ENCODE results near the gene SHFL.

Gene SHFL

DNA sequence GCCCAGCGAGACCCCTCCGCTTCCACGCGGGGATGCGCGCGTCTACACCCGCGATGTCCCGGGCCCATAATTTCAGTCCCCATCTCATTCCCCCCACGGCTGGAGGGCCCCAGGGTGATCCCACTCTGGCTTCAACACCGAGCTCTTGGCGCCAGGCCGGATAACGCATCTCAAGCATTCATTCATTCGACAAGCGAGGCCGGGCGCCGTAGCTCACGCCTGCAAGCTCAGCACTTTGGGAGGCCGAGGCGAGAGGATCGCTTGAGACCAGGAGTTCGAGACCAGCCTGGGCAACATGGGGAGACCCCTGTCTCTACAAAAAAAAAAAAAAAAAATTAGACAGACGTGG, 10.5 kb downstream of the SHFL start:
- Histone ChIP-seq H3K27me3 (ENCODE audit: insufficient read depth, low read length) (no peaks in the 10 kb centered on the region), H3K4me3 (ENCODE audit: low read depth, low read length) (peak overlapping the region; percentile 87), H3K36me3 (ENCODE audit: insufficient read depth, low read length) (peaks cover 19% of the 10 kb centered on the region; the same call in 1 of the 2 replicates), H2AFZ (ENCODE audit: low read length, unreplicated experiment) (no peak overlapping the region), H3K79me2 (ENCODE audit: control insufficient read depth, insufficient read depth, low read length, unreplicated experiment) (no peaks in the 10 kb centered on the region), H3K4me1 (ENCODE audit: control insufficient read depth, insufficient read depth, low read length, unreplicated experiment) (no peaks in the 10 kb centered on the region), H3K27ac (ENCODE audit: low read depth, low read length) (no peak overlapping the region)

DNA sequence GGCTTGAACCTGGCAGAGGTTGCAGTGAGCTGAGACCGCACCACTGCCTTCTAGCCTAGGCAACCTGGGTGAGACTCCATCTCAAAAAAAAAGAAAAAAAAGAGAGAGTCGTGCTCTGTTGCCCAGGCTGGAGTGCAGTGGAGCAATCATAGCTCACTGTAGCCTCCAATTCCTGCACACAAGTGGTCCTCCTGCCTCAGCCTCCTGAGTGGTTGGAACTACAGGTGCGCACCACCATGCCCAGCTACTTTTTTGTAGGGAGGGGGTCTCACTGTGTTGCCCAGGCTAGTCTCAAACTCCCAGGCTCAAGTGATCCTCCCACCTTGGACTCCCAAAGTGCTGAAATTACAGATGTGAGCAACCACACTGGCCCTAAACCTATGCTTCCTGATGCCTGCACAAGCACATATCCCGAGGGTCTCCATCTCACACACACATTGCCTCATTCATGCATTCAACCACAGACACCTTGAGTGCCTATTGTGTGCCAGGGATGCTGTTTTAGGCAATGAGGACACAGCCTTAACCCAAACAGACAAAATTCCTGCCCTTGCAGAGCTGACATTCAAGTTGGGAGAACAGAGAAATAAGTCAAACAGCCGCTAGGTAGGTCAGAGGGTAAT, 14.2 kb downstream of the SHFL start:
- Histone ChIP-seq H3K27me3 (ENCODE audit: insufficient read depth, low read length) (no peaks in the 10 kb centered on the region), H3K4me3 (ENCODE audit: low read depth, low read length) (no peak overlapping the region), H3K4me1 (ENCODE audit: control insufficient read depth, insufficient read depth, low read length, unreplicated experiment) (no peaks in the 10 kb centered on the region), H3K79me2 (ENCODE audit: control insufficient read depth, insufficient read depth, low read length, unreplicated experiment) (no peaks in the 10 kb centered on the region), H2AFZ (ENCODE audit: low read length, unreplicated experiment) (no peak overlapping the region), H3K36me3 (ENCODE audit: insufficient read depth, low read length) (no peaks in the 10 kb centered on the region), H3K27ac (ENCODE audit: low read depth, low read length) (no peak overlapping the region)

DNA sequence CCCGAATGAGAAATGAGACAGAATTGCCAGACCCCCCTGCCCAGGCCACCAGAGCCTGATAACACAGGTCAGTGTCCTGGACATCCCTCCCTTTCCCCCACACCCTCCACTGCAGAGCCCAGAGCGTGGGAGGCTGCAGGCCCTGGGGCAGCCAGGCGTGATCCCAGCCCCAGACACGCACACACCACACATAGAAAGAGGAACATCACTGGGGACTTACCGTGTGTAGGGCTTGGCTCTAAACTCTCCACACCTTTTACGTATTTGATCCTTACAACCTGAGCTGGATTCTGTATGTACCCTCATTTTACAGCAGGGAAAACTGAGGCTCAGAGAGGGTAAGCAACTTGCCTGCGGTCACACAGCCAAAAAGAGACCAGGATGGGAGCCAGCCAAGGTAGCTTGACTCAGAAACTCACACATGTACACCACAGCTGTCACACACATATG, 16.7 kb downstream of the SHFL start:
- no peak overlapping the region for H2AFZ ChIP-seq (ENCODE audit: low read length, unreplicated experiment)
- H3K27ac ChIP-seq (ENCODE audit: low read depth, low read length): no peak overlapping the region
- no peak overlapping the region for H3K4me3 ChIP-seq (ENCODE audit: low read depth, low read length)
- H3K27me3 ChIP-seq (ENCODE audit: insufficient read depth, low read length): no peaks in the 10 kb centered on the region
- no peaks in the 10 kb centered on the region for H3K36me3 ChIP-seq (ENCODE audit: insufficient read depth, low read length)
- peaks cover 17% of the 10 kb centered on the region for H3K79me2 ChIP-seq (ENCODE audit: control insufficient read depth, insufficient read depth, low read length, unreplicated experiment)
- H3K4me1 ChIP-seq (ENCODE audit: control insufficient read depth, insufficient read depth, low read length, unreplicated experiment): peaks cover 8% of the 10 kb centered on the region

DNA sequence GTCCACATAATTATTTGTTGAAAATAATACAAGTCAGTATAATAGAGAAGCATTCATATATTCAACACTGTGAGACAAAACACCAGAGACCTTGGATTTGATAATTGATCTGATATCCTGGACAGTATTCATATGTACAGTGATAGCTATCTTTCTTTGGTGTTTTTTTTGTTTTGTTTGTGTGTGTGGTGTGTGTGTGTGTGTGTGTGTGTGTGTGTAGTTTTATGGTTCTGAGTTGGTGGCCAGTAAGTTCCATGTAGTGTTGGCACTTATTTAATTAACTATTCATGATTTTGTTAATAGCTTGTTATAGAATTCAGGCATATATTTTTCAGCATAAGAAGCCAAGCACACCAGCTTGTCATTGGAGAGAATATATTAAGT, 18.0 kb downstream of the SHFL start:
- no peak overlapping the region for H2AFZ ChIP-seq (ENCODE audit: low read length, unreplicated experiment)
- peaks cover 26% of the 10 kb centered on the region for H3K79me2 ChIP-seq (ENCODE audit: control insufficient read depth, insufficient read depth, low read length, unreplicated experiment)
- H3K4me3 ChIP-seq (ENCODE audit: low read depth, low read length): no peak overlapping the region
- H3K4me1 ChIP-seq (ENCODE audit: control insufficient read depth, insufficient read depth, low read length, unreplicated experiment): peaks cover 11% of the 10 kb centered on the region
- no peaks in the 10 kb centered on the region for H3K27me3 ChIP-seq (ENCODE audit: insufficient read depth, low read length)
- no peak overlapping the region for H3K27ac ChIP-seq (ENCODE audit: low read depth, low read length)
- H3K36me3 ChIP-seq (ENCODE audit: insufficient read depth, low read length): no peaks in the 10 kb centered on the region

DNA sequence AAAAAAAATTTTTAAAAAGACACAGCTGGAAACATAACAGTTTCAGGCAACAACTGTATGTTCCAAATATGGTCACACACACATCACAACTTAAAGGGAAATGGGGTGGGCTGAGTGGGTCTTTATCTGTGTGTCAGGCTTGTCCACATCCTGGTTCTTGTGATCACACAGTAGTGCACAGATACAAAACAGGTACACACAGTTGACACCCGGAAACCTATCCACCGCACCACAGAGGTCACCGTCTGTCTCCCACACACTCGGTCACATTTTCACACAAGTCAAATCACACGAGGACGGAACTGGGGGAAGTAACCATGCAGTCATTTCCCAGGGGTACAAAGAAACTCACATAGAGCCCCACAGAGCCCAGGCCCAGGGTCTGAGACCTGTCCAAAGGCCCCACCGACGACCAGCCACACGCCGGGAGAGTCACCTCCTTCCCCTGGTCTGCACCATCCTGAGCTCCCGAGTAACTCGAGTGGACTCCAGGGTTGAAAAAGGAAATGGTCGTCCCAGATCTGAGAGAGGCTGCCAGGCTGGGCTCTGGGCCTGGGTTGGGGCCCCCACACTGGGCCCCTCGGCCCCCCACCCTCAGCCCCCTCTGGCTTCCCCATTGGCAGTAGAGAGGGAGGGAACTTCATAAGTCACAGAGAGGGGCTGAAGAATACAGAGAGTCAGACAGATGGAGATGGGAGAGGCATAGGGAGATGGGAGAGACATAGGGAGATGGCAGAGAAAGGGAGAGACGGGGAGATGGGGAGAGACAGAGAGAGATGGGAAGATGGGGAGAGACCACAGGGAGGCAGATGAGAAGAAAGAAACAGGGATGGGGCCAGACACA, 18.8 kb downstream of the SHFL start:
- no peaks in the 10 kb centered on the region for H3K27me3 ChIP-seq (ENCODE audit: insufficient read depth, low read length)
- H3K79me2 ChIP-seq (ENCODE audit: control insufficient read depth, insufficient read depth, low read length, unreplicated experiment): peaks cover 28% of the 10 kb centered on the region
- no peak overlapping the region for H3K27ac ChIP-seq (ENCODE audit: low read depth, low read length)
- H3K4me1 ChIP-seq (ENCODE audit: control insufficient read depth, insufficient read depth, low read length, unreplicated experiment): peaks cover 11% of the 10 kb centered on the region
- no peak overlapping the region for H3K4me3 ChIP-seq (ENCODE audit: low read depth, low read length)
- no peak overlapping the region for H2AFZ ChIP-seq (ENCODE audit: low read length, unreplicated experiment)
- no peaks in the 10 kb centered on the region for H3K36me3 ChIP-seq (ENCODE audit: insufficient read depth, low read length)

DNA sequence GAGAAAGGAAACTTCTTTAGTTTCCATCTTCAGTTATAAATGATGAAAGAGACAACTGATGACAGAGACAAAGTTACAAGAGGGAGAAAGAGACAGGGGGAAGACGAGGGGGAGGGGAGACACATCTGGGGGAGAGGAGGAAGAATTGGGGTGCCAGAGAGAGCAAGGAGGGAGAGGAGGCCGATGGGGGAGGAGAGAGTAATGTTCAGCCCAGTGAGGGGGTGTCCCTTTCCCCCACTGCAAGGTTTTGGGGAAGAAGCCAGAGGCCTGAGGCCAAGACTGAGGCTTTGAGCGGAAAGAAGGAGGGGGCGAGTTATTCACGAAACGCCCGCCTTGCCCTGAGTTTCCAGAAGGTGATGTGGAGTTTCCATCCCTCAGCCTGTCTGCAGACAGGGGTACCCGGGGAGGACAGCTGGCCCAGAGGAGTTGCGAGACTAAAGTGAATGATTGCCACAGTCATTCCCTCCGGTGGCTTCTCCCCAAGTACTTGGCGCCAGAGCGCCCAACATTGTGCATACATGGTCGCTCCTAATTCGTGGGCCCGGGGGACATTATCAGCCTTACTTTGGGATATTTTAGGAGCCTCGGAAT, 19.5 kb downstream of the SHFL start:
- Histone ChIP-seq H2AFZ (ENCODE audit: low read length, unreplicated experiment) (no peak overlapping the region), H3K4me3 (ENCODE audit: low read depth, low read length) (peak overlapping the region; percentile 36; the same call in 1 of the 2 replicates), H3K4me1 (ENCODE audit: control insufficient read depth, insufficient read depth, low read length, unreplicated experiment) (peaks cover 11% of the 10 kb centered on the region)

GRCh38 chr19:10106100-10106936, 20.2 kb downstream of the SHFL start, which contains the start of gene PPAN:
TSS of gene PPAN (plus strand) at chr19:10106362. CDS start at chr19:10106395, 33 bp downstream.
- Histone ChIP-seq H2AFZ (ENCODE audit: low read length, unreplicated experiment) (no peak within 1 kb of the TSS), H3K27me3 (ENCODE audit: insufficient read depth, low read length) (no peaks in the 10 kb centered on the region), H3K36me3 (ENCODE audit: insufficient read depth, low read length) (peaks cover 3% of the 10 kb centered on the region; the same call in 1 of the 2 replicates), H3K4me3 (ENCODE audit: low read depth, low read length) (peak within 1 kb of the TSS; percentile 96), H3K27ac (ENCODE audit: low read depth, low read length) (peak within 1 kb of the TSS; percentile 78), H3K79me2 (ENCODE audit: control insufficient read depth, insufficient read depth, low read length, unreplicated experiment) (peaks cover 28% of the 10 kb centered on the region), H3K4me1 (ENCODE audit: control insufficient read depth, insufficient read depth, low read length, unreplicated experiment) (peaks cover 11% of the 10 kb centered on the region)

More for the DNA sequence above, 19.5 kb downstream of the SHFL start:
- H3K27me3 ChIP-seq (ENCODE audit: insufficient read depth, low read length): no peaks in the 10 kb centered on the region
- peaks cover 28% of the 10 kb centered on the region for H3K79me2 ChIP-seq (ENCODE audit: control insufficient read depth, insufficient read depth, low read length, unreplicated experiment)
- H3K27ac ChIP-seq (ENCODE audit: low read depth, low read length): no peak overlapping the region
- H3K36me3 ChIP-seq (ENCODE audit: insufficient read depth, low read length): no peaks in the 10 kb centered on the region; the same call in 1 of the 2 replicates

DNA sequence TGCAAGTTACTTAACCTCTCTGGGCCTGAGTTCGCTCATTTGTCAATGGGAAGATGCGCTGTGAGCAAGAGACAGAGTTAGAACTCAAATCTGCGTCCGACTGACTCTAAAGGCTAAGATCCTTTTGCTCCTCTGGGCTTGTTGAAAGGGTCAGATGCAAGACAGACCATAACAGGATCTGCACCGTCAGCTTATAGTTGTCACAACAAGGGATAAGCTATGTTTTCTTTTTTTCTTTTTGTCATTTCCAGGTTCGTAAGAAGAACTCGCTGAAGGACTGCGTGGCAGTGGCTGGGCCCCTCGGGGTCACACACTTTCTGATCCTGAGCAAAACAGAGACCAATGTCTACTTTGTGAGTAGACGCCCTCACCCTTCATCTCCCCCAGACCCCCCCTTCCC, 21.1 kb downstream of the SHFL start:
- Histone ChIP-seq H2AFZ (ENCODE audit: low read length, unreplicated experiment) (no peak overlapping the region), H3K27me3 (ENCODE audit: insufficient read depth, low read length) (no peaks in the 10 kb centered on the region), H3K79me2 (ENCODE audit: control insufficient read depth, insufficient read depth, low read length, unreplicated experiment) (peaks cover 28% of the 10 kb centered on the region), H3K36me3 (ENCODE audit: insufficient read depth, low read length) (peaks cover 3% of the 10 kb centered on the region; the same call in 1 of the 2 replicates), H3K27ac (ENCODE audit: low read depth, low read length) (peak overlapping the region; percentile 78), H3K4me1 (ENCODE audit: control insufficient read depth, insufficient read depth, low read length, unreplicated experiment) (peaks cover 15% of the 10 kb centered on the region), H3K4me3 (ENCODE audit: low read depth, low read length) (peak overlapping the region; percentile 96)

DNA sequence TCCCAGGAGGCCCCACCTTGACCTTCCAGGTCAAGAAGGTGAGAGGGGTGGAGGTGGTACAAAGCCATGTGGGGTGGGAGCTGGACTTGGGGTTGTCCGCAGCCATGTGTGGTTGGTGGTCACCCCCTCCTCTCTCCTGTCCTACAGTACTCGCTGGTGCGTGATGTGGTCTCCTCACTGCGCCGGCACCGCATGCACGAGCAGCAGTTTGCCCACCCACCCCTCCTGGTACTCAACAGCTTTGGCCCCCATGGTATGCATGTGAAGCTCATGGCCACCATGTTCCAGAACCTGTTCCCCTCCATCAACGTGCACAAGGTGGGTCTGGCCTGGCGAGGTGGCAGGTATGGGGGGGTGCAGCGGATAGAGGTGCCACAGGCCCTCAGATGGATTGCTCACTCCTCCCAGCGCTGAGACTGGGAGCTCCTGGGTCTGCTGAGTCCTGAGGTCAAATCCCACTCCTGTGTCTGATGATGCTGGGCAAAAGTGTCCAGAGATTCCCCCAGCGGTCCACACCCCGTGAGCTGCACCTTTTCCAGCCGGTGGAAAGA, 21.8 kb downstream of the SHFL start:
- peaks cover 20% of the 10 kb centered on the region for H3K4me1 ChIP-seq (ENCODE audit: control insufficient read depth, insufficient read depth, low read length, unreplicated experiment)
- no peak overlapping the region for H3K27ac ChIP-seq (ENCODE audit: low read depth, low read length)

GRCh38 chr19:10109528-10109927, 23.4 kb downstream of the SHFL start:
- Histone ChIP-seq H3K27me3 (ENCODE audit: insufficient read depth, low read length) (no peaks in the 10 kb centered on the region), H3K4me1 (ENCODE audit: control insufficient read depth, insufficient read depth, low read length, unreplicated experiment) (peaks cover 23% of the 10 kb centered on the region), H3K79me2 (ENCODE audit: control insufficient read depth, insufficient read depth, low read length, unreplicated experiment) (peaks cover 28% of the 10 kb centered on the region), H3K36me3 (ENCODE audit: insufficient read depth, low read length) (peaks cover 3% of the 10 kb centered on the region; the same call in 1 of the 2 replicates), H2AFZ (ENCODE audit: low read length, unreplicated experiment) (no peak overlapping the region), H3K4me3 (ENCODE audit: low read depth, low read length) (no peak overlapping the region), H3K27ac (ENCODE audit: low read depth, low read length) (no peak overlapping the region)

More for the DNA sequence above, 21.8 kb downstream of the SHFL start:
- Histone ChIP-seq H3K79me2 (ENCODE audit: control insufficient read depth, insufficient read depth, low read length, unreplicated experiment) (peaks cover 28% of the 10 kb centered on the region), H3K4me3 (ENCODE audit: low read depth, low read length) (peak overlapping the region; percentile 96), H3K27me3 (ENCODE audit: insufficient read depth, low read length) (no peaks in the 10 kb centered on the region), H3K36me3 (ENCODE audit: insufficient read depth, low read length) (peaks cover 3% of the 10 kb centered on the region; the same call in 1 of the 2 replicates), H2AFZ (ENCODE audit: low read length, unreplicated experiment) (no peak overlapping the region)
